HepG2 (cell line): ENCODE measurements around the gene TAF1D. TPM values are rescaled to one million over a fixed set of nuclear protein-coding genes. Genes with fewer than 3 reads are reported as not detected.

Source experiments
- ATAC-seq: fragments of 200-7000 bp; cut with Tn5 transposase; 3 replicates; pipeline ENCODE4 v1.9.1; 2020; ENCODE audit warnings: mild to moderate bottlenecking, moderate library complexity
- BruUV-seq: library from RNA; stranded (reverse); fragments of 400-500 nt; replicated peaks from 2 replicates; lab custom pipeline; 2021; lab: Mats Ljungman, UMichigan
- CTCF ChIA-PET: fragments of 300-600 bp; formaldehyde crosslinking; extraction: SDS; loops from one replicate; lab custom pipeline; 2021; ENCODE audit warnings: low total read pairs, inconsistent platforms, low intra/inter-chr PET ratio; lab: Yijun Ruan, JAX
- POLR2A ChIA-PET: fragments of 350-600 bp; sonication (Branson Sonifier 250); formaldehyde crosslinking; loops from one replicate; lab custom pipeline; 2020; ENCODE audit warnings: antibody characterized with exemption, inconsistent platforms; lab: Yijun Ruan, JAX
- DNase-seq: peaks from one replicate; pipeline ENCODE4 v3.0.0-alpha.2; 2015; ENCODE audit warnings: low spot score
- FAIRE-seq: peaks from 3 replicates; lab custom pipeline; 2011; peaks lifted over from hg19 to GRCh38; lab: Jason Lieb, UNC
- H2AFZ ChIP-seq: one replicate; pipeline ENCODE4 v1.6.1; 2011; ENCODE audit warnings: low read length, inconsistent platforms
- H3K27ac ChIP-seq: fragments of 300-600 bp; 3 replicates; pipeline ENCODE4 v1.8.0; 2011; ENCODE audit warnings: mixed run types, mild to moderate bottlenecking, mixed read lengths, low read length, inconsistent platforms; ENCODE audit not compliant: insufficient read depth; ENCODE audit errors: extremely low read length
- H3K27me3 ChIP-seq, 2 experiments: fragments of 200-600 bp in 1 of 2; 2 replicates in 1 of 2; 3 replicates in 1 of 2; pipeline versions ENCODE4 v1.6.0 to v1.8.0; 2011; ENCODE audit warnings: low read length in 2 of 2, mild to moderate bottlenecking in 2 of 2, moderate library complexity in 2 of 2, inconsistent platforms in 1 of 2; ENCODE audit not compliant: insufficient read depth in 2 of 2, control insufficient read depth in 1 of 2
- H3K36me3 ChIP-seq, 2 experiments: fragments of 200-600 bp in 1 of 2; replicated peaks in 1 of 2; 2 replicates in 1 of 2; 3 replicates in 1 of 2; pipeline versions ENCODE4 v1.5.1 to v1.8.0; 2011; ENCODE audit warnings: low read length in 2 of 2, inconsistent platforms in 1 of 2; ENCODE audit not compliant: insufficient read depth in 2 of 2, control insufficient read depth in 1 of 2
- H3K4me1 ChIP-seq: 2 replicates; pipeline ENCODE4 v1.5.1; 2012; ENCODE audit warnings: low read length, inconsistent platforms; ENCODE audit not compliant: insufficient read depth
- H3K4me2 ChIP-seq: 2 replicates; pipeline ENCODE4 v1.6.0; 2011; ENCODE audit warnings: low read depth, low read length, inconsistent platforms
- H3K4me3 ChIP-seq, 3 experiments: fragments of 200-600 bp in 1 of 3; sonication (generic), shearing (Covaris generic) in 1 of 3; replicated peaks in 1 of 3; 2 replicates each; pipeline ENCODE4 v1.5.1; 2011 to 2016; ENCODE audit warnings: low read length in 3 of 3, inconsistent platforms in 2 of 3, low read depth in 2 of 3, mild to moderate bottlenecking in 2 of 3, control low read depth in 1 of 3, mixed read lengths in 1 of 3; ENCODE audit not compliant: insufficient read depth in 1 of 3
- H3K79me2 ChIP-seq: one replicate; pipeline ENCODE4 v1.6.1; 2011; ENCODE audit warnings: low read length, inconsistent platforms; ENCODE audit not compliant: insufficient read depth
- H3K9ac ChIP-seq: 2 replicates; pipeline ENCODE4 v1.6.0; 2011; ENCODE audit warnings: mild to moderate bottlenecking, low read depth, low read length, inconsistent platforms; ENCODE audit not compliant: insufficient read depth
- H3K9me3 ChIP-seq: 2 replicates; pipeline ENCODE4 v1.5.1; 2012; ENCODE audit warnings: mild to moderate bottlenecking, low read length
- H4K20me1 ChIP-seq: 2 replicates; pipeline ENCODE4 v1.6.0; 2011; ENCODE audit warnings: inconsistent platforms, mild to moderate bottlenecking, low read length, moderate library complexity; ENCODE audit not compliant: insufficient read depth
- CEBPG ChIP-seq: IDR thresholded peaks from 2 replicates; pipeline ENCODE4 v1.6.1; 2016
- CREB1 ChIP-seq, 2 experiments: fragments of 450-650 bp in 1 of 2; IDR thresholded peaks; 2 replicates each; pipeline ENCODE4 v1.6.1; 2016 to 2017; ENCODE audit warnings: control low read depth in 1 of 2, mild to moderate bottlenecking in 1 of 2, missing compliant biosample characterization in 1 of 2, missing genetic modification characterization in 1 of 2
- HNRNPK ChIP-seq: fragments of 200-400 bp; formaldehyde crosslinking; IDR thresholded peaks from 2 replicates; pipeline ENCODE4 v1.6.1; 2018; ENCODE audit warnings: low read length, low read depth, moderate library complexity, mild to moderate bottlenecking; ENCODE audit not compliant: poor library complexity, severe bottlenecking
- ONECUT2 ChIP-seq: sonication (generic); formaldehyde crosslinking; IDR thresholded peaks from 2 replicates; pipeline ENCODE4 v1.4.0; 2020; ENCODE audit warnings: missing genetic modification reagents
- SMYD3 ChIP-seq: sonication (generic); formaldehyde crosslinking; IDR thresholded peaks from 2 replicates; pipeline ENCODE4 v1.8.1; 2023; ENCODE audit warnings: mild to moderate bottlenecking, missing genetic modification reagents
- ZBTB26 ChIP-seq: IDR thresholded peaks from 2 replicates; pipeline ENCODE4 v1.6.1; 2016; ENCODE audit warnings: missing compliant biosample characterization, missing genetic modification reagents, borderline replicate concordance
- ZNF235 ChIP-seq: sonication (generic); formaldehyde crosslinking; IDR thresholded peaks from 2 replicates; pipeline ENCODE4 v1.8.1; 2023; ENCODE audit warnings: mild to moderate bottlenecking, missing genetic modification reagents, borderline replicate concordance
- ZNF558 ChIP-seq: sonication (generic); formaldehyde crosslinking; IDR thresholded peaks from 2 replicates; pipeline ENCODE4 v1.9.0; 2022; ENCODE audit warnings: mild to moderate bottlenecking, missing genetic modification reagents, borderline replicate concordance
- ZNF569 ChIP-seq: sonication (generic); formaldehyde crosslinking; IDR thresholded peaks from 2 replicates; pipeline ENCODE4 v1.5.0; 2020; ENCODE audit warnings: mild to moderate bottlenecking, missing genetic modification reagents, moderate library complexity, borderline replicate concordance
- ZNF761 ChIP-seq: sonication (generic); formaldehyde crosslinking; conservative IDR thresholded peaks from 2 replicates; pipeline ENCODE4 v1.4.0; 2020; ENCODE audit warnings: mild to moderate bottlenecking, missing genetic modification reagents
- WGBS: methylation state at CpG from one replicate; pipeline ENCODE4 v1.1.6; 2017; ENCODE audit warnings: low lambda C conversion rate; 5-methylcytosine and 5-hydroxymethylcytosine counted together
- in situ Hi-C: cut with HindIII; loops from 2 replicates; pipeline ENCODE4 v1.10.0; 2017; ENCODE audit warnings: low pct_unique_long_range_greater_than_20kb; ENCODE audit not compliant: extremely low pct_ligation_motif_present
- intact Hi-C: fragments of 100-400 bp; cut with micrococcal nuclease; formaldehyde crosslinking; loops from one replicate; pipeline ENCODE4 v1.10.0; 2022; ENCODE audit not compliant: unreplicated experiment
- polyA plus RNA-seq, 8 experiments: library from polyadenylated mRNA; depleted of rRNA in 3 of 8; stranded (reverse) in 7 of 8; unstranded in 1 of 8; fragments of >200 nt; fragmentation: Illumina TruSeq in 4 of 8; extraction: Trizol in 4 of 8; gene quantifications; 2 replicates each; pipeline versions ENCODE4 v1.2.1 to v1.2.3, GENCODE V29; 2011 to 2016; ENCODE audit warnings: low read depth in 4 of 8, missing spikeins in 1 of 8, mixed read lengths in 1 of 8; ENCODE audit not compliant: insufficient read depth in 1 of 8
- total RNA-seq, 5 experiments: library from RNA; depleted of rRNA; stranded (reverse); fragments of >200 nt; fragmentation: Illumina TruSeq; extraction: Trizol; gene quantifications; 2 replicates each; pipeline ENCODE4 v1.2.3, GENCODE V29; 2016; ENCODE audit warnings: low read depth in 1 of 5
- TF ChIP-seq, protein P1 (sequence below): sonication (generic); formaldehyde crosslinking; IDR thresholded peaks from 2 replicates; pipeline ENCODE4 v1.8.0; 2022; ENCODE audit warnings: mild to moderate bottlenecking, missing genetic modification reagents, moderate library complexity
- TF ChIP-seq, protein P2 (sequence below): sonication (generic); formaldehyde crosslinking; IDR thresholded peaks from 2 replicates; pipeline ENCODE4 v1.4.0; 2020; ENCODE audit warnings: mild to moderate bottlenecking, missing genetic modification reagents, borderline replicate concordance
- TF ChIP-seq, protein P3 (sequence below): sonication (generic); formaldehyde crosslinking; IDR thresholded peaks from 2 replicates; pipeline ENCODE4 v1.8.1; 2022; ENCODE audit warnings: mild to moderate bottlenecking, missing genetic modification reagents

TAF1D gene
- total and polyA plus RNA-seq, 2 of the 13 experiments (the other 11 are each of a cell fraction or from before 2014, with no cell fraction given): 132 to 207 TPM

GRCh38 chr11:93741094-93741881, at the start of gene TAF1D, which contains the start of gene C11orf54 (continued):
- TF ChIP-seq HNRNPK (peak; percentile 9), ONECUT2 (CRISPR knock-in tag) (no peak)

GRCh38 chr11:93784935-93785360, 43.7 kb upstream of the TAF1D start:
- peak overlapping the region; percentile 85 to 93 (median 93) for H3K4me3 ChIP-seq
- H4K20me1 ChIP-seq: peaks cover 35% of the 10 kb centered on the region
- ChIA-PET CTCF (no interaction called here), POLR2A (interaction anchor here (1.6 to 2.5 kb wide), 2 partner anchors 10 to 43 kb away, joined by 7 to 10 read pairs; partner anchors contain the start of genes C11orf54 and TAF1D)
- intact Hi-C loops (loop anchor here (1.0 to 5.0 kb wide), 2 partner anchors 43 to 553 kb away; no protein-coding TSS in a partner anchor), in situ Hi-C loops (loop anchor here (5.0 kb wide), 1 partner anchor 43 kb away; the partner anchor contains the start of genes C11orf54 and TAF1D)
- H3K4me1 ChIP-seq: peaks cover 32% of the 10 kb centered on the region
- BruUV-seq: no TSS peak
- H3K36me3 ChIP-seq: peaks cover 6 to 19% of the 10 kb centered on the region in 2 experiments
- peak overlapping the region; percentile 84 for H3K4me2 ChIP-seq
- WGBS: under 1% methylated on average over 11 of the region's 13 CpGs
- H2AFZ ChIP-seq: no peak overlapping the region
- FAIRE-seq (no peak), DNase-seq (no peak), ATAC-seq (peak; percentile 15)
- H3K27ac ChIP-seq: peak overlapping the region; percentile 90
- no peaks in the 10 kb centered on the region; a peak in 1 of 5 replicates for H3K27me3 ChIP-seq
- H3K9me3 ChIP-seq: no peaks in the 10 kb centered on the region
- H3K9ac ChIP-seq: peak overlapping the region; percentile 91
- peaks cover 58% of the 10 kb centered on the region for H3K79me2 ChIP-seq
- TF ChIP-seq, protein P1, sequence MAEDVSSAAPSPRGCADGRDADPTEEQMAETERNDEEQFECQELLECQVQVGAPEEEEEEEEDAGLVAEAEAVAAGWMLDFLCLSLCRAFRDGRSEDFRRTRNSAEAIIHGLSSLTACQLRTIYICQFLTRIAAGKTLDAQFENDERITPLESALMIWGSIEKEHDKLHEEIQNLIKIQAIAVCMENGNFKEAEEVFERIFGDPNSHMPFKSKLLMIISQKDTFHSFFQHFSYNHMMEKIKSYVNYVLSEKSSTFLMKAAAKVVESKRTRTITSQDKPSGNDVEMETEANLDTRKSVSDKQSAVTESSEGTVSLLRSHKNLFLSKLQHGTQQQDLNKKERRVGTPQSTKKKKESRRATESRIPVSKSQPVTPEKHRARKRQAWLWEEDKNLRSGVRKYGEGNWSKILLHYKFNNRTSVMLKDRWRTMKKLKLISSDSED (CRISPR knock-in tag): no peak
- TF ChIP-seq, protein P2, sequence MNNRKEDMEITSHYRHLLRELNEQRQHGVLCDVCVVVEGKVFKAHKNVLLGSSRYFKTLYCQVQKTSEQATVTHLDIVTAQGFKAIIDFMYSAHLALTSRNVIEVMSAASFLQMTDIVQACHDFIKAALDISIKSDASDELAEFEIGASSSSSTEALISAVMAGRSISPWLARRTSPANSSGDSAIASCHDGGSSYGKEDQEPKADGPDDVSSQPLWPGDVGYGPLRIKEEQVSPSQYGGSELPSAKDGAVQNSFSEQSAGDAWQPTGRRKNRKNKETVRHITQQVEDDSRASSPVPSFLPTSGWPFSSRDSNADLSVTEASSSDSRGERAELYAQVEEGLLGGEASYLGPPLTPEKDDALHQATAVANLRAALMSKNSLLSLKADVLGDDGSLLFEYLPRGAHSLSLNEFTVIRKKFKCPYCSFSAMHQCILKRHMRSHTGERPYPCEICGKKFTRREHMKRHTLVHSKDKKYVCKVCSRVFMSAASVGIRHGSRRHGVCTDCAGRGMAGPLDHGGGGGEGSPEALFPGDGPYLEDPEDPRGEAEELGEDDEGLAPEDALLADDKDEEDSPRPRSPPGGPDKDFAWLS (CRISPR knock-in tag): no peak
- TF ChIP-seq CREB1 (IDR thresholded peaks at IDR 0.05): peak; percentile 41; the same call in 1 of the 2 replicates
- no peak for TF ChIP-seq CREB1 (CRISPR knock-in tag; IDR thresholded peaks at IDR 0.05)
- no peak for TF ChIP-seq ZNF558 (CRISPR knock-in tag)
- peak; percentile 0; the same call in 1 of the 2 replicates for TF ChIP-seq SMYD3 (CRISPR knock-in tag)
- no peak for TF ChIP-seq ZBTB26
- TF ChIP-seq ZNF569 (CRISPR knock-in tag): 0 out of 2 replicates have a peak, but pooled peaks have one; percentile 12
- 0 out of 2 replicates have a peak, but pooled peaks have one; percentile 20 for TF ChIP-seq CEBPG (CRISPR knock-in tag)
- 0 out of 2 replicates have a peak, but pooled peaks have one; percentile 5 for TF ChIP-seq ZNF235
- TF ChIP-seq ZNF761 (CRISPR knock-in tag): 0 out of 2 replicates have a peak, but pooled peaks have one; percentile 11
- TF ChIP-seq, protein P3, sequence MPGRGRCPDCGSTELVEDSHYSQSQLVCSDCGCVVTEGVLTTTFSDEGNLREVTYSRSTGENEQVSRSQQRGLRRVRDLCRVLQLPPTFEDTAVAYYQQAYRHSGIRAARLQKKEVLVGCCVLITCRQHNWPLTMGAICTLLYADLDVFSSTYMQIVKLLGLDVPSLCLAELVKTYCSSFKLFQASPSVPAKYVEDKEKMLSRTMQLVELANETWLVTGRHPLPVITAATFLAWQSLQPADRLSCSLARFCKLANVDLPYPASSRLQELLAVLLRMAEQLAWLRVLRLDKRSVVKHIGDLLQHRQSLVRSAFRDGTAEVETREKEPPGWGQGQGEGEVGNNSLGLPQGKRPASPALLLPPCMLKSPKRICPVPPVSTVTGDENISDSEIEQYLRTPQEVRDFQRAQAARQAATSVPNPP: 0 out of 2 replicates have a peak, but pooled peaks have one; percentile 43
